Thyroid gland (tissue), 4 donors: ENCODE results near the gene CBARP. TPM values are rescaled to one million over a fixed set of nuclear protein-coding genes. Genes with fewer than 3 reads are reported as not detected.

Source experiments
- DNase-seq, 2 donors: peaks; one replicate each; pipeline ENCODE4 v3.0.0-alpha.2; 2019
- H3K27ac ChIP-seq, 3 donors: fragments of 200-600 bp; sonication (generic); 1 replicate in 2 of 3; 2 replicates in 1 of 3; pipeline ENCODE4 v1.5.1; 2016 to 2019; ENCODE audit warnings: mild to moderate bottlenecking in 1 of 3, moderate library complexity in 1 of 3
- H3K27me3 ChIP-seq: fragments of 200-600 bp; sonication (generic); one replicate; pipeline ENCODE4 v1.5.1; 2019
- H3K36me3 ChIP-seq, 2 donors: fragments of 200-600 bp; sonication (generic); one replicate each; pipeline ENCODE4 v1.5.1; 2016 to 2019
- H3K4me1 ChIP-seq, 2 donors: fragments of 200-600 bp; sonication (generic); one replicate each; pipeline ENCODE4 v1.5.1; 2017 to 2019
- H3K4me3 ChIP-seq, 3 donors: fragments of 200-600 bp; sonication (generic); replicated peaks in 1 of 3; 1 replicate in 2 of 3; 2 replicates in 1 of 3; pipeline ENCODE4 v1.5.1; 2016; ENCODE audit warnings: mild to moderate bottlenecking in 1 of 3
- H3K9me3 ChIP-seq: fragments of 200-600 bp; sonication (generic); one replicate; pipeline ENCODE4 v1.5.1; 2017
- POLR2A ChIP-seq, 2 donors: fragments of 450-650 bp; IDR thresholded peaks; one replicate each; pipeline ENCODE4 v1.6.1; 2017; ENCODE audit warnings: antibody characterized with exemption in 2 of 2, mild to moderate bottlenecking in 2 of 2, moderate library complexity in 1 of 2
- WGBS, 2 donors: methylation state at CpG; one replicate each; pipeline ENCODE4 v1.1.5; 2017; 5-methylcytosine and 5-hydroxymethylcytosine counted together
- intact Hi-C: fragments of 100-400 bp; cut with DNase I; formaldehyde crosslinking; loops from one replicate; pipeline ENCODE4 v1.15.1; 2023
- total RNA-seq, 4 donors: library from RNA; depleted of rRNA; stranded (reverse); fragments of >200 nt; gene quantifications; one replicate each; pipeline ENCODE4 v1.2.3, GENCODE V29; 2016
- TF ChIP-seq, protein P1 (sequence below), 6 experiments: fragments of 200-600 bp in 3 of 6; fragments of 450-650 bp in 3 of 6; sonication (generic) in 3 of 6; IDR thresholded peaks; one replicate each; pipeline ENCODE4 v1.5.1; 2016 to 2019; ENCODE audit warnings: antibody characterized with exemption in 6 of 6, mild to moderate bottlenecking in 2 of 6, inconsistent platforms in 1 of 6, moderate library complexity in 1 of 6

CBARP gene
- total RNA-seq, 4 donors from 2014 or later = 0.73 to 3.2 (median 1.5) TPM

DNA sequence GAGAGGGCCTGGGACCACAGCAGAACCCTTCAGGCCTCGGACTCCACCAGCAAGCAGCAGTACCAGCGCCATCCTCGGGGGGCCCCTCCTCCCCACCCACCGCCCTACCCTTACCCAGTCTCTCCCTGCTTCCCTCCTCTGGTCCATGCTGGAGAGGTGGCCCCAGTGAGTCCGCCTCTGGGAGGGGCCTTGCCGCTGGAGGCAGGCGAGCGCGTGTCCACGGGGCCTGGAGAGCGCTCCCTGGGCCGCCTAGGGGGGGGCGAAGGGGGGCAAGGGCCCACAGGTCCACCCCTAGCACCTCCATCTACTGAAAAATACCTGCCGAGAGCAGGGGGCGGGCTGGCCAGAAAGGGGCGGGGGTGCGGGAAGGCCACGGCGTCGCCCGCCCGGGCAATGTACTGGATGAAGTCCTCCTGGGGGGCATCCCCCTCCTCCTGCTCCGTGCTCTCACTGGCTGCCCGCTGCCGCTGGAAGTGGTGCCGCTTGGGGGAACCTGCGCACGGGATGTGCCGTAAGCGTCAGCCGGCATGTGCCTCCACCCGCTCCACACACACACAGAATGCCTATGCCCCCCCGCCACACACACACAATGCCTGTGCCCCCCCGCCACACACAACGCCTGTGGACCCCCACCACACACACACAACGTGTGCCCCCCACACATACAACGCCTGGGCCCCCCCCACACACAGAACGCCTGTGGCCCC is 6.9 kb downstream of the CBARP start:
- peaks cover 17 to 22% of the 10 kb centered on the region in 2 donors for H3K36me3 ChIP-seq
- H3K27ac ChIP-seq = no peak overlapping the region
- peaks cover 6 to 22% of the 10 kb centered on the region in 2 donors for H3K4me1 ChIP-seq
- no peaks in the 10 kb centered on the region for H3K27me3 ChIP-seq
- H3K9me3 ChIP-seq = no peaks in the 10 kb centered on the region
- H3K4me3 ChIP-seq = no peak overlapping the region
- TF ChIP-seq POLR2A (IDR thresholded peaks at IDR 0.05) = no peak
- TF ChIP-seq, protein P1, sequence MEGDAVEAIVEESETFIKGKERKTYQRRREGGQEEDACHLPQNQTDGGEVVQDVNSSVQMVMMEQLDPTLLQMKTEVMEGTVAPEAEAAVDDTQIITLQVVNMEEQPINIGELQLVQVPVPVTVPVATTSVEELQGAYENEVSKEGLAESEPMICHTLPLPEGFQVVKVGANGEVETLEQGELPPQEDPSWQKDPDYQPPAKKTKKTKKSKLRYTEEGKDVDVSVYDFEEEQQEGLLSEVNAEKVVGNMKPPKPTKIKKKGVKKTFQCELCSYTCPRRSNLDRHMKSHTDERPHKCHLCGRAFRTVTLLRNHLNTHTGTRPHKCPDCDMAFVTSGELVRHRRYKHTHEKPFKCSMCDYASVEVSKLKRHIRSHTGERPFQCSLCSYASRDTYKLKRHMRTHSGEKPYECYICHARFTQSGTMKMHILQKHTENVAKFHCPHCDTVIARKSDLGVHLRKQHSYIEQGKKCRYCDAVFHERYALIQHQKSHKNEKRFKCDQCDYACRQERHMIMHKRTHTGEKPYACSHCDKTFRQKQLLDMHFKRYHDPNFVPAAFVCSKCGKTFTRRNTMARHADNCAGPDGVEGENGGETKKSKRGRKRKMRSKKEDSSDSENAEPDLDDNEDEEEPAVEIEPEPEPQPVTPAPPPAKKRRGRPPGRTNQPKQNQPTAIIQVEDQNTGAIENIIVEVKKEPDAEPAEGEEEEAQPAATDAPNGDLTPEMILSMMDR (IDR thresholded peaks at IDR 0.05) = no peak
- intact Hi-C loops = loop anchor here (10.0 kb wide), 1 partner anchor 306 kb away; the partner anchor contains the start of gene ARID3A
- DNase-seq = peak in 1 of 2 donors; percentile 33
- 75 to 84% methylated on average over 17 to 31 of the region's 38 CpGs for WGBS, 2 donors

DNA sequence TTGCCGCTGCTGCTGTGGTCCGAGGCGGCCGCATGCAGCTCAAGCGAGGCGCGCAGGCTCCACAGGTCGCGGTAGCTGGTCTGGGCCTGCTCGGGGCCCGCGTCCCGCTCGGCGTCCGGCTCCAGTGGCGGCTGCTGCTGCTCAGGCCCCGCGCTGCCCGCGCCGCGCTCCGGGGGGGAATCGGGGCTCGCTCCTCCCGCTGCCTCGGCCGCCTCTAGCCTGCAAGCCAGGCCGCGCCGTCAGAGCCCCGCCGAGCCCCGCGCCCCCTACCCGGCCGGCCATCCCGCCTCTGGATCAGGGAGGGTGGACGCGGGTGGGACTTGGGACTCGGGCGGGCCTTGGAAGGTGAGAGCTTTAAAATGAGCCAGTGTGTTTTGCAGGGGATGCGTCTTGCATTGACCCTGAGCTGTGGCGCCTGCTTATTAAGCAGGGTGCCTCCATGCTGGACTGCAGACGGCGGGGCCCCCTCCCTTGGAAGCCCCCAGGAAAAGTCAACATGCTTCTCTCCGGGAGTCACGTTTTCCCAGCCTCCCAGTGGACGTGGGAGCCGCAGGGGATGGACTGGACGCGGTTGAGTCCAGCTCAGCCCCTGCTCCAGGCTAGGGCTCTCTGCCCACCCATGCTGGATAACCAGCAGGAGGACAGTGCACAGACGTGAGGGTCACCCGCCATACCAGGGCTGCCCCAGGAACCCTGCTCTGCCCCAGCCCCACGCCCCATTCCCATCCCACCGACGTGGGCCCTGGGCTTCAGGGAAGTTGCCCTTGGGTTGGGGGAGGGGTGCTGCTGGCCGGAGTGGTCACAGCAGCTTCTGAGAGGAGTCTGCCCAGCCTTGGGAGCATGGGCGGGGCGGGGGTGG is 7.7 kb downstream of the CBARP start:
- Histone ChIP-seq H3K27me3 (no peaks in the 10 kb centered on the region), H3K27ac (no peak overlapping the region), H3K9me3 (no peaks in the 10 kb centered on the region), H3K4me1 (peaks cover 6 to 22% of the 10 kb centered on the region in 2 donors), H3K4me3 (no peak overlapping the region), H3K36me3 (peaks cover 17 to 25% of the 10 kb centered on the region in 2 donors)
- DNase-seq = no peak
- intact Hi-C loops = loop anchor here (10.0 kb wide), 1 partner anchor 305 kb away; the partner anchor contains the start of gene ARID3A
- TF ChIP-seq, protein P1 (IDR thresholded peaks at IDR 0.05) = no peak
- TF ChIP-seq POLR2A (IDR thresholded peaks at IDR 0.05) = no peak
- WGBS, 2 donors = 85 to 92% methylated on average over 29 of the region's 61 CpGs

DNA sequence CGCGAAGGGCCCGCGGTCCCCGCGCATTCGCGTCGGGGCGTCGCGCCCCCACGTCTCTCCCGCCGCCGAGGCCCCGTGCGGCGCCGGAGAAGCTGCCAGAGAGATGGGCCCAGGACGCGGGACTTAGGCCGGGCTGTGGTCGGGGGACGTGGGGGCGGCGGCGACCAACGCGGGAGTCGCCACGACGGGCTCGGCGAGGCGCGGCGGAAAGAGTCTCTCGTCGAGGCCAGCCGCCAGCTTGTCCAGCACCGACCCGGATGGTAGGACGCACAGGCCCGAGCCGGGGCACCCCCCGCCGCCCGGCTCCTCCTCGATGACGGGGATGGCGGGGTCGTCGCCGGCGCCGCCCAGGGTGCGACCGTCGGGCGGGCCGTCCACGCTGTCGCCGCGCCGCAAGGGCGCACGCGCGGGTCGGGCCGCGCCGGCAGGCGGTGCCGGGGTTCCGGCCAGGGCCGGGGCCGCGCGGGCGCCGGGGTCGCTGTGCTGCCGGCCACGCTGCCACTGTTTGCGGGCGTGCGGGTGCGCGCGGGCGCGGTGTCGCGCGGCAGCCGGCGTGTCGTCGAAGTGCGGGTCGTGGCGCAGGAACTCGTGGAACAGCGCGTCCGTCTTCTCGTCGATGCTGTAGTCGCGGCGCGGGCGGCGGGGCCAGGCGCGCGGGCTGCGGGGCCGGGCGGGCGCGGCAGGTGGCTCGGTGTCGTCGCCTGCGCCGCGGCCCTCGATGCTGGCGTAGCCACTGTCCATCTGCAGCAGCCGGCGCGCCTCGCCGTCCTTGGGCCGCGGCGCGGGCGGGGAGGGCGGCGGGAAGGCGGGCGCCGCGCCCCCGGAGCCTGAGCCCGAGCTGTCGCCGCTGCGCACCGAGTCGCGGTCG is 8.5 kb downstream of the CBARP start:
- Histone ChIP-seq H3K27me3 (no peaks in the 10 kb centered on the region), H3K36me3 (peaks cover 18 to 30% of the 10 kb centered on the region in 2 donors), H3K4me1 (peaks cover 6 to 22% of the 10 kb centered on the region in 2 donors), H3K4me3 (no peak overlapping the region), H3K9me3 (no peaks in the 10 kb centered on the region), H3K27ac (no peak overlapping the region)
- no peak for DNase-seq
- 96 to 97% methylated on average over 142 to 153 of the region's 158 CpGs for WGBS, 2 donors
- TF ChIP-seq POLR2A (IDR thresholded peaks at IDR 0.05) = no peak
- TF ChIP-seq, protein P1 (IDR thresholded peaks at IDR 0.05) = no peak
- intact Hi-C loops = no loop called here

DNA sequence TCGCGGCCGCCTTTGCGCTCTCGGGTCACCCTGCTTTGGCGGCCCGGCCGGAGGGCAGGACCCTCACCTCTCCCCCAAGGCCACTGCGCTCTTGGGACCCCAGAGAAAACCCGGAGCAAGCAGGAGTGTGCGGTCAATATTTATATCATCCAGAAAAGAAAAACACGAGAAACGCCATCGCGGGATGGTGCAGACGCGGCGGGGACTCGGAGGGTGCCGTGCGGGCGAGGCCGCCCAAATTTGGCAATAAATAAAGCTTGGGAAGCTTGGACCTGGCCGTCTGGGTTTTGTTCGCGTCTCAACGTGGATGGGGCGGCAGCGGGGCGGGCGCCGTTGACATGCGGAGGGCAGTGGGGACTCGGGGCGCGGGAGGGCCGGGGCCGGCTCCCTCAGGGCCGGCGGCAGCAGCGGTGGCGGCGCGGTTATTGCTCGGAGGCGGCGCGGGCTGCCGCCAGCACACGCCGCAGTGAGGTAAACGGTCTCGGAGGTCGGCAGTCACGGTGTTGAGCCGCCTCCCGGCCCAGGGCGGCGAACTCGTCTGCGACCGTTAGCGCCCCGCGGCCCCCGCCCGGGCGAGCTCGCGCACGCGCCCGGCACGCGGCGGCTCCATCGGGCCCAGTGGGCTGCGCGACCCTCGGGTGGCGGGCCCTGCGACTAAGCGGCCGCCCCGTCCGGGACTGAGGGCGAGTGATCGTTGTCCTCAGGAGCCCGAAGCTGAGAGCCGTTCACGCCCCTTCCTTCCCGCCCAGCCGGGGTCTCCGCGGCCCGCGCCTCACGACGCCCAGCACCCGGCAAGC is 9.4 kb downstream of the CBARP start:
- peaks cover 27 to 36% of the 10 kb centered on the region in 2 donors for H3K36me3 ChIP-seq
- no peaks in the 10 kb centered on the region for H3K27me3 ChIP-seq
- no peaks in the 10 kb centered on the region for H3K9me3 ChIP-seq
- whole genome bisulfite sequencing, 2 donors = 95 to 97% methylated on average over 97 to 98 of the region's 100 CpGs
- no peak overlapping the region for H3K4me3 ChIP-seq
- DNase-seq = no peak
- TF ChIP-seq POLR2A (IDR thresholded peaks at IDR 0.05) = no peak
- TF ChIP-seq, protein P1 (IDR thresholded peaks at IDR 0.05) = no peak
- peaks cover 6 to 19% of the 10 kb centered on the region in 2 donors for H3K4me1 ChIP-seq
- intact Hi-C loops = no loop called here
- no peak overlapping the region for H3K27ac ChIP-seq
